Chondrocyte (in vitro differentiated cells): ENCODE results near the gene SYPL1. TPM values are rescaled to one million over a fixed set of nuclear protein-coding genes. Genes with fewer than 3 reads are reported as not detected.

Experiments
- DNase-seq: peaks from one replicate; pipeline ENCODE4 v3.0.0; 2021; ENCODE audit warnings: mixed read lengths, low spot score
- H3K27ac Mint-ChIP-seq: one replicate; pipeline ENCODE4 v1.8.0; 2021; ENCODE audit warnings: mild to moderate bottlenecking, moderate library complexity, mixed read lengths; ENCODE audit not compliant: unreplicated experiment
- H3K27me3 Mint-ChIP-seq: 2 replicates; pipeline ENCODE4 v1.8.0; 2021; ENCODE audit warnings: low read depth, mixed read lengths
- H3K36me3 Mint-ChIP-seq: 2 replicates; pipeline ENCODE4 v1.8.0; 2021; ENCODE audit warnings: low read depth, mixed read lengths
- H3K4me1 Mint-ChIP-seq: 2 replicates; pipeline ENCODE4 v1.8.0; 2021; ENCODE audit warnings: low read depth, mild to moderate bottlenecking, mixed read lengths
- H3K4me3 Mint-ChIP-seq: one replicate; pipeline ENCODE4 v1.8.0; 2021; ENCODE audit warnings: mild to moderate bottlenecking, moderate library complexity, mixed read lengths; ENCODE audit not compliant: unreplicated experiment
- H3K9me3 Mint-ChIP-seq: 2 replicates; pipeline ENCODE4 v1.8.0; 2021; ENCODE audit warnings: low read depth, mixed read lengths
- CTCF ChIP-seq: fragments of 200-600 bp; sonication (generic); IDR thresholded peaks from 2 replicates; pipeline ENCODE4 v1.5.0; 2021; ENCODE audit warnings: antibody characterized with exemption, mild to moderate bottlenecking, moderate library complexity
- total RNA-seq: library from RNA; stranded (reverse); gene quantifications from 3 replicates; pipeline ENCODE4 v1.2.1, GENCODE V29; 2021

The SYPL1 gene
- total RNA-seq, 1 donor from 2014 or later: 71.8 TPM

DNA sequence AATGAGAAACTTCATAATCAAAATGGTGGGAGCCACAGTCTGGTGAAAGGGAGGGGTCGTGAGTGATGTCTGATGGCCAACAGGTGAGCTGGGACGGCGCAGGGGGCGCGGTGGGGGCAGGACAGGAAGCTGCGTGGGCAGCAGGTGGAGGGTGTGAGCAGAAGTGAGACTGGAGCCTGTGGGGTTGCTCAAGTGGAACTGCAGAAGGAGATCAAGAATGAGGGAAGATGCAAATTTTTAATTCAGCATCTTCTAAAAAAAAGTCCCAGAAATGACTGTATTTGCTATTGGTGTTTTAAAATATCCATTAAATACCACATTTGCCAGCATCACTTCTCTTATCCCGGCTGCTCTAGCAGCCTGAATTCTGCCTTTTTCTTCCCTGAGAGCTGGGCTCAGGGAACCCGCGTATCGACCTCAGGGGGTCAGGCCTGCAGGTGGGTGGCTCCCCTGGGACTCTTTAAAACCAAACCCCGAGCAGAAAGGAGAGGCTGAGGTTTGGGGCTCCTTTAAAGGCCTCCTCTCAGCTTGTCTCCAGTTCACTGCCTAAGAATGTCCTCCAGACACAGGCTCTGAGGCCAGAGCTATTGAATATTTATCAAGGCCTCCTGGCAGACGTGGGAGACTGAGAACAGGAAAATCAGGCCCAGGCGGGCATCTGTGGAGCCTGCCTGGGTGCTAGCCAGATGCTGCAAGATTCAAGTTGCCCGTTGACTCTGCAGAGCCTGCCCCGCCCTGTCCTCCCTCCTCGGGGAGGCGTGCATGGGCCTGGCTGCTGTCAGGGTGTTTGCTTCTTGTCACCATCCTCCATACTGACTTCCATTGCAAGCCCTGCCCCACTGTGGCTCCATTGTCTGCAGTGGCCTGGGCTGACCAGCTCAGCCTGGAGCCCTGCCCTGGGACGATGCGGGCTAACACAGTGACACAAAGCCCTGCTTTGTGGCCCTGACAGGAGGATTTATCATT, 53.9 kb downstream of the SYPL1 start:
- H3K4me3 Mint-ChIP-seq: no peak overlapping the region
- TF ChIP-seq CTCF: no peak
- H3K27me3 Mint-ChIP-seq: peaks cover 3% of the 10 kb centered on the region
- no peak overlapping the region for H3K27ac Mint-ChIP-seq
- no peaks in the 10 kb centered on the region for H3K4me1 Mint-ChIP-seq
- no peaks in the 10 kb centered on the region for H3K36me3 Mint-ChIP-seq
- no peak for DNase-seq
- H3K9me3 Mint-ChIP-seq: no peaks in the 10 kb centered on the region

DNA sequence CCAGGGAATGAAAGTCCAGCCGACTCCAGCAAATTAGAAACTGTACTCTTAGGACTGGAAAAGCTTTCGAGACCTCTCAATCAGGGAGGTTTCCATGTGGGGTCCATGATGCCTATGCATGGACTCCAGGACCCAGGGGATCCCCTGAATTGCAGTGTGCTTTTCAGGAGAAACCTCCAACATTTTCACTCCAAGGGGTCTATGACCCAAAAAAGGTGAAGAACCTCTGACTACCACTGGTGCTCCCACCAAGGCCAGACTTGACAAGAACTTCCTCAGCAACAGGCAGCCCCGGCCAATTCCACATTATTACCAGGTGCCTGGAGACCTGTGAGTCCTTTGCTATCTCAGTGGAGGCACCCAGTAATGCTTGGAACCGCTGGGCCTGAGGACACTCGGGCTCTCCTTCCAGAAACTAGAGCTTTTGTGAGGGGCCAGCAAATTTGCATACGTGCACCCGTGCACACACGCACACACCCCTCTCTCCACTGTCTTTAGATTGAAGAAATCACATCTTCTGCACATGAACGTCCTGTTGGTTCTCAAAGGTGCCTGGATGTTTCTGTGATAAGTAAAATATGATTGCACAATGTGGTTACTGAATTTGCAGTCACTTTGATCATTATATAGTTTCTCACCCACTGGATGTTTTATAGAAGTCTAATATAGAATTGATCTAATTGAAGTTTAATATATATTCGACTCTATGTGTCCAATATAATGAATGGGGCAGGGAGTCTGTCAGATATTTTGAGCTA, 54.7 kb downstream of the SYPL1 start:
- H3K9me3 Mint-ChIP-seq: no peaks in the 10 kb centered on the region
- peaks cover 4% of the 10 kb centered on the region for H3K27me3 Mint-ChIP-seq
- DNase-seq: no peak
- H3K4me1 Mint-ChIP-seq: no peaks in the 10 kb centered on the region
- TF ChIP-seq CTCF: peak; percentile 28
- H3K4me3 Mint-ChIP-seq: no peak overlapping the region
- no peak overlapping the region for H3K27ac Mint-ChIP-seq
- H3K36me3 Mint-ChIP-seq: no peaks in the 10 kb centered on the region

- no peaks in the 10 kb centered on the region for H3K4me1 Mint-ChIP-seq
- no peak overlapping the region for H3K4me3 Mint-ChIP-seq
- no peaks in the 10 kb centered on the region for H3K9me3 Mint-ChIP-seq
- H3K36me3 Mint-ChIP-seq: no peaks in the 10 kb centered on the region
- H3K27ac Mint-ChIP-seq: no peak overlapping the region
- DNase-seq: no peak
- peak; percentile 90 for TF ChIP-seq CTCF
- H3K27me3 Mint-ChIP-seq: peaks cover 7% of the 10 kb centered on the region
Observed at GRCh38 chr7:106056513-106057203, 55.5 kb downstream of the SYPL1 start.

GRCh38 chr7:106054971-106055532, 57.1 kb downstream of the SYPL1 start:
- Mint-ChIP-seq H3K4me3 (no peak overlapping the region), H3K36me3 (no peaks in the 10 kb centered on the region), H3K27ac (no peak overlapping the region), H3K9me3 (no peaks in the 10 kb centered on the region), H3K4me1 (peaks cover 12% of the 10 kb centered on the region), H3K27me3 (peaks cover 7% of the 10 kb centered on the region)
- no peak for TF ChIP-seq CTCF
- no peak for DNase-seq
